ENCODE data around the gene SLC35A1. TPM values are rescaled to one million over a fixed set of nuclear protein-coding genes. Genes with fewer than 3 reads are reported as not detected.

Gene SLC35A1
- total RNA-seq, 1 experiment from 2014 or later = 9.9 TPM

DNA sequence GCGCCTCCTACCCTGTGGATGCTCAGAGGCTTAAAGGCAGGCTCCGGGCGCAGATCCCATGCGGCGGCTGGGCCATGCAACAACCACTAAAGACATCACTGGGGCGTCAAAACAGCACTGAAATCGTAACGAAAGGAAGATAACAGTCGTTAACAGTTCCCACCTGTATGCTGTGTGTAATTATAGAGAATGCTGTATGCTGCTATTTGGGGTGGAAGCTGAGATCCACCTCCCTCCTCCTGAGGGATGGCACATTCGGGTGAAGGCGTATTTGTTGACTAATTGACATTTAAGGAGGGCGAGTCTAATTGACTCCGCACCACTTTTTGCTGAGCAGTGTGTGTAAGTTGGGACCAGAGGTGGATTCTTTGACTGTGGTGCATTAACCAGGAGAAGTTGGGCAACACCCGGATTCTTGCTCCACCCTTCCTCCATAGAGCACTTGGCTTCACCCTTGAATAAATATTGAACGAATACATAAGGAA lies 687 bp downstream of the SLC35A1 start:
- no peaks in the 10 kb centered on the region for H3K27me3 ChIP-seq (ENCODE audit: low read length)
- DNase-seq = peak; percentile 26
- POLR2A ChIA-PET (ENCODE audit: unreplicated experiment) = no interaction called here
- peak overlapping the region; percentile 86 for H3K4me2 ChIP-seq (ENCODE audit: low read length)
- no peaks in the 10 kb centered on the region for H3K9me3 ChIP-seq (ENCODE audit: low read length)
- H3K79me2 ChIP-seq (ENCODE audit: low read length) = peaks cover 30% of the 10 kb centered on the region
- H4K20me1 ChIP-seq (ENCODE audit: low read length) = no peaks in the 10 kb centered on the region
- no peaks in the 10 kb centered on the region for H3F3A ChIP-seq (ENCODE audit: low read length, unreplicated experiment)
- peak overlapping the region; percentile 95 for H3K4me3 ChIP-seq (ENCODE audit: low read length)
- peak; percentile 39 for ATAC-seq
- H3K36me3 ChIP-seq (ENCODE audit: low read depth, low read length) = peaks cover 12% of the 10 kb centered on the region
- H3K9me2 ChIP-seq (replicated peaks; ENCODE audit: low read length) = no peaks in the 10 kb centered on the region
- no peak overlapping the region for H3K27ac ChIP-seq (ENCODE audit: low read length)
- peak overlapping the region; percentile 99 for H2AFZ ChIP-seq (ENCODE audit: low read length)
- CTCF ChIA-PET = no interaction called here
- H3K9ac ChIP-seq (ENCODE audit: low read length) = peak overlapping the region; percentile 85
- no TSS peak for BruUV-seq (replicated peaks)
- peaks cover 5% of the 10 kb centered on the region; the same call in 1 of the 2 replicates for H3K4me1 ChIP-seq (ENCODE audit: insufficient read depth, low read length)
- TF ChIP-seq CTCF (conservative IDR thresholded peaks at IDR 0.05; ENCODE audit: low read depth, low read length) (no peak), EZH2 (IDR thresholded peaks at IDR 0.05; ENCODE audit: low read length, unreplicated experiment) (no peak), EZH2phosphoT487 (IDR thresholded peaks at IDR 0.05; ENCODE audit: borderline replicate concordance, low read length) (no peak)
- intact Hi-C loops (cut with micrococcal nuclease) = loop anchor here (5.0 kb wide), 1 partner anchor 66 kb away; the partner anchor contains the start of gene CFAP206

- no peaks in the 10 kb centered on the region for H3F3A ChIP-seq (ENCODE audit: low read length, unreplicated experiment)
- H3K9me3 ChIP-seq (ENCODE audit: low read length) = no peaks in the 10 kb centered on the region
- no peaks in the 10 kb centered on the region for H3K79me2 ChIP-seq (ENCODE audit: low read length)
- no peak overlapping the region for H3K9ac ChIP-seq (ENCODE audit: low read length)
- H2AFZ ChIP-seq (ENCODE audit: low read length) = no peak overlapping the region
- no peaks in the 10 kb centered on the region for H3K9me2 ChIP-seq (replicated peaks; ENCODE audit: low read length)
- CTCF ChIA-PET = no interaction called here
- no peak for ATAC-seq
- POLR2A ChIA-PET (ENCODE audit: unreplicated experiment) = no interaction called here
- H4K20me1 ChIP-seq (ENCODE audit: low read length) = no peaks in the 10 kb centered on the region
- H3K27me3 ChIP-seq (ENCODE audit: low read length) = no peaks in the 10 kb centered on the region
- intact Hi-C loops (cut with micrococcal nuclease) = no loop called here
- no peak overlapping the region for H3K4me3 ChIP-seq (ENCODE audit: low read length)
- DNase-seq = no peak
- TF ChIP-seq EZH2 (IDR thresholded peaks at IDR 0.05; ENCODE audit: low read length, unreplicated experiment) = no peak
- no peak for TF ChIP-seq CTCF (conservative IDR thresholded peaks at IDR 0.05; ENCODE audit: low read depth, low read length)
- TF ChIP-seq EZH2phosphoT487 (IDR thresholded peaks at IDR 0.05; ENCODE audit: borderline replicate concordance, low read length) = no peak
- peaks cover 28% of the 10 kb centered on the region for H3K36me3 ChIP-seq (ENCODE audit: low read depth, low read length)
- H3K4me2 ChIP-seq (ENCODE audit: low read length) = no peak overlapping the region
- H3K27ac ChIP-seq (ENCODE audit: low read length) = no peak overlapping the region
- no peaks in the 10 kb centered on the region for H3K4me1 ChIP-seq (ENCODE audit: insufficient read depth, low read length)
- no TSS peak for BruUV-seq (replicated peaks)
These were observed 9.2 kb downstream of the SLC35A1 start for GRCh38 chr6:87481931-87482330.

- Histone ChIP-seq H3K9me3 (ENCODE audit: low read length) (no peaks in the 10 kb centered on the region), H3K4me1 (ENCODE audit: insufficient read depth, low read length) (no peaks in the 10 kb centered on the region), H3K9me2 (replicated peaks; ENCODE audit: low read length) (no peaks in the 10 kb centered on the region), H3K36me3 (ENCODE audit: low read depth, low read length) (peaks cover 27% of the 10 kb centered on the region), H3K9ac (ENCODE audit: low read length) (no peak overlapping the region), H3K27ac (ENCODE audit: low read length) (no peak overlapping the region), H2AFZ (ENCODE audit: low read length) (no peak overlapping the region), H3F3A (ENCODE audit: low read length, unreplicated experiment) (no peaks in the 10 kb centered on the region), H3K27me3 (ENCODE audit: low read length) (no peaks in the 10 kb centered on the region), H3K4me3 (ENCODE audit: low read length) (no peak overlapping the region), H3K4me2 (ENCODE audit: low read length) (no peak overlapping the region), H4K20me1 (ENCODE audit: low read length) (no peaks in the 10 kb centered on the region), H3K79me2 (ENCODE audit: low read length) (no peaks in the 10 kb centered on the region)
- POLR2A ChIA-PET (ENCODE audit: unreplicated experiment) = no interaction called here
- CTCF ChIA-PET = no interaction called here
- ATAC-seq (no peak), DNase-seq (no peak)
- intact Hi-C loops (cut with micrococcal nuclease) = no loop called here
- no TSS peak for BruUV-seq (replicated peaks)
- TF ChIP-seq EZH2 (IDR thresholded peaks at IDR 0.05; ENCODE audit: low read length, unreplicated experiment) (no peak), CTCF (conservative IDR thresholded peaks at IDR 0.05; ENCODE audit: low read depth, low read length) (no peak), EZH2phosphoT487 (IDR thresholded peaks at IDR 0.05; ENCODE audit: borderline replicate concordance, low read length) (no peak)
These were observed 9.6 kb downstream of the SLC35A1 start for GRCh38 chr6:87482366-87482765.
